Gastrocnemius medialis (tissue), 4 donors: Measurements from ENCODE around the gene HPCAL1. TPM values are rescaled to one million over a fixed set of nuclear protein-coding genes. Genes with fewer than 3 reads are reported as not detected.

Experiments used
- ATAC-seq, 2 donors: fragments of 150-250 bp; one replicate each; pipeline ENCODE4 v1.9.1; 2016
- DNase-seq, 2 donors: peaks; one replicate each; pipeline ENCODE4 v3.0.0-alpha.2; 2019
- H3K27ac ChIP-seq, 4 donors: fragments of 200-600 bp; sonication (generic); 1 replicate in 1 of 4; 2 replicates in 3 of 4; pipeline ENCODE4 v1.5.1; 2016 to 2018; ENCODE audit warnings: mild to moderate bottlenecking in 2 of 4, moderate library complexity in 1 of 4
- H3K27me3 ChIP-seq, 3 donors: fragments of 200-600 bp; sonication (generic) in 2 of 3; 1 replicate in 1 of 3; 2 replicates in 2 of 3; pipeline versions ENCODE4 v1.5.1 to v1.6.0; 2016 to 2019; ENCODE audit warnings: mild to moderate bottlenecking in 1 of 3, moderate library complexity in 1 of 3
- H3K36me3 ChIP-seq, 2 donors: fragments of 200-600 bp; sonication (generic) in 1 of 2; one replicate each; pipeline ENCODE4 v1.5.1; 2017 to 2018
- H3K4me1 ChIP-seq, 2 donors: fragments of 200-600 bp; sonication (generic) in 1 of 2; one replicate each; pipeline ENCODE4 v1.5.1; 2016 to 2017; ENCODE audit warnings: mild to moderate bottlenecking in 2 of 2
- H3K4me3 ChIP-seq, 4 donors: fragments of 200-600 bp; sonication (generic) in 3 of 4; 1 replicate in 1 of 4; 2 replicates in 3 of 4; pipeline ENCODE4 v1.5.1; 2016 to 2019; ENCODE audit warnings: mild to moderate bottlenecking in 2 of 4
- H3K9me3 ChIP-seq, 3 donors: fragments of 200-600 bp; sonication (generic) in 2 of 3; 1 replicate in 1 of 3; 2 replicates in 2 of 3; pipeline ENCODE4 v1.5.1; 2016 to 2019
- CTCF ChIP-seq, 5 experiments: fragments of 450-650 bp in 3 of 5; fragments of 200-600 bp in 2 of 5; sonication (generic) in 2 of 5; IDR thresholded peaks in 4 of 5; conservative IDR thresholded peaks in 1 of 5; 1 replicate in 4 of 5; 2 replicates in 1 of 5; pipeline ENCODE4 v1.5.1; 2016 to 2019; ENCODE audit warnings: antibody characterized with exemption in 5 of 5, mild to moderate bottlenecking in 3 of 5, moderate library complexity in 3 of 5
- POLR2A ChIP-seq, 2 donors: fragments of 450-650 bp; IDR thresholded peaks; one replicate each; pipeline ENCODE4 v1.6.1; 2017; ENCODE audit warnings: antibody characterized with exemption in 2 of 2, mild to moderate bottlenecking in 2 of 2, moderate library complexity in 2 of 2
- in situ Hi-C, 4 donors: fragments of 200-750 bp; cut with MboI; loops; one replicate each; pipeline versions ENCODE4 v1.15.0 to v1.8.0; 2017; ENCODE audit warnings: low sequenced_read_pairs in 4 of 4
- intact Hi-C: fragments of 100-400 bp; cut with DNase I; formaldehyde crosslinking; loops from one replicate; pipeline ENCODE4 v1.15.1; 2023; ENCODE audit warnings: low total_unique reads
- total RNA-seq, 4 donors: library from RNA; depleted of rRNA; stranded (reverse); fragments of >200 nt; gene quantifications; one replicate each; pipeline versions ENCODE4 v1.1.0 to v1.2.3, GENCODE V29; 2016

HPCAL1 gene
- total RNA-seq, 4 donors from 2014 or later: 29.0 to 45.5 (median 34.5) TPM

- Histone ChIP-seq H3K36me3 (no peaks in the 10 kb centered on the region), H3K4me1 (no peaks in the 10 kb centered on the region), H3K27me3 (no peaks in the 10 kb centered on the region), H3K27ac (no peak overlapping the region), H3K9me3 (no peaks in the 10 kb centered on the region), H3K4me3 (no peak overlapping the region)
- ATAC-seq: no peak
- intact Hi-C loops: no loop called here
- no peak for DNase-seq
- TF ChIP-seq CTCF (IDR thresholded peaks at IDR 0.05 in 4 of 5, conservative IDR thresholded peaks at IDR 0.05 in 1 of 5): no peak
- TF ChIP-seq POLR2A (IDR thresholded peaks at IDR 0.05): no peak
- in situ Hi-C loops: loop anchor here in 1 of 4 donors (25.0 kb wide), 1 partner anchor 191 kb away; no protein-coding TSS in a partner anchor
Measured at GRCh38 chr2:10471046-10471571, 168.4 kb downstream of the HPCAL1 start.

- no peak for TF ChIP-seq POLR2A (IDR thresholded peaks at IDR 0.05)
- no peak for TF ChIP-seq CTCF (IDR thresholded peaks at IDR 0.05 in 4 of 5, conservative IDR thresholded peaks at IDR 0.05 in 1 of 5)
- no peak overlapping the region for H3K27ac ChIP-seq
- H3K36me3 ChIP-seq: no peaks in the 10 kb centered on the region
- intact Hi-C loops (no loop called here), in situ Hi-C loops (loop anchor here in 1 of 4 donors (25.0 kb wide), 1 partner anchor 190 kb away; no protein-coding TSS in a partner anchor)
- H3K4me3 ChIP-seq: no peak overlapping the region
- no peaks in the 10 kb centered on the region for H3K9me3 ChIP-seq
- no peak for DNase-seq
- no peaks in the 10 kb centered on the region for H3K4me1 ChIP-seq
- H3K27me3 ChIP-seq: no peaks in the 10 kb centered on the region
- ATAC-seq: no peak
Measured at GRCh38 chr2:10471955-10472354, 169.3 kb downstream of the HPCAL1 start.

GRCh38 chr2:10473121-10473756, 170.5 kb downstream of the HPCAL1 start:
- intact Hi-C loops (no loop called here), in situ Hi-C loops (loop anchor here in 1 of 4 donors (25.0 kb wide), 1 partner anchor 189 kb away; no protein-coding TSS in a partner anchor)
- ATAC-seq (no peak), DNase-seq (no peak)
- Histone ChIP-seq H3K4me3 (no peak overlapping the region), H3K27ac (no peak overlapping the region), H3K9me3 (no peaks in the 10 kb centered on the region), H3K4me1 (no peaks in the 10 kb centered on the region), H3K27me3 (no peaks in the 10 kb centered on the region), H3K36me3 (no peaks in the 10 kb centered on the region)
- TF ChIP-seq CTCF (IDR thresholded peaks at IDR 0.05 in 4 of 5, conservative IDR thresholded peaks at IDR 0.05 in 1 of 5): no peak
- TF ChIP-seq POLR2A (IDR thresholded peaks at IDR 0.05): no peak

DNA sequence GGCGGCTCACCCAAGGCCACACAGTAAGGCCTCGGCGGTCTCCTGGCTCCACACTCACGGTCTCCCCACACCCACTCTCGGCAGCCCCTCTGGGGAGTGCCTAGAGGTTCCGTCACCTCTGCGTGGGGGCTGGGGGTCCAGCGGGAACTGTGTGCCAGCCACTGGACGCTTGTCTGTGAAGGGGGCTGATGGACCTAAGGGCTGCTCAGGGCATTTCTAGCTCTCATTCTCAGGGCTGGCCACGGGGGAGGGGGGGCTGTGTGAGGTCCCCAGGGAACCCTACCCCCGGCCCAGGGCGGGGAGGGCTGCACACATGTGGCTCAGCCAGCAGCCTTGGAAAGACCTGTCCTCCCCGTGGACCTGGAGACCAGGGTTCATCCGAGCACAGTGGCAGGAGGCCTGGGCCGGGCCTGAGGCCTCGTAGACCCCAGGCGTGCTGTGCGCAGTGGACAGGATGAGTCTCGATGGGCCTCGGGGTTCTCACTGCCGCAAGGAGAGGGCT, 172.6 kb downstream of the HPCAL1 start:
- Histone ChIP-seq H3K9me3 (no peaks in the 10 kb centered on the region), H3K27ac (no peak overlapping the region), H3K36me3 (no peaks in the 10 kb centered on the region), H3K27me3 (no peaks in the 10 kb centered on the region), H3K4me3 (no peak overlapping the region), H3K4me1 (no peaks in the 10 kb centered on the region)
- in situ Hi-C loops: no loop called here
- DNase-seq: no peak
- intact Hi-C loops: no loop called here
- TF ChIP-seq POLR2A (IDR thresholded peaks at IDR 0.05) (no peak), CTCF (IDR thresholded peaks at IDR 0.05 in 4 of 5, conservative IDR thresholded peaks at IDR 0.05 in 1 of 5) (no peak)
- no peak for ATAC-seq
